PC-3 (cell line): ENCODE data around the gene LENG1. TPM values are rescaled to one million over a fixed set of nuclear protein-coding genes. Genes with fewer than 3 reads are reported as not detected.

Experiments used
- ATAC-seq: fragments of 200-7000 bp; cut with Tn5 transposase; 2 replicates; pipeline ENCODE4 v1.9.1; 2020; ENCODE audit warnings: mild to moderate bottlenecking, moderate library complexity
- BruUV-seq: library from RNA; stranded (reverse); fragments of 400-500 nt; replicated peaks from 2 replicates; lab custom pipeline; 2021; lab: Mats Ljungman, UMichigan
- CTCF ChIA-PET: fragments of 300-600 bp; sonication (Branson Sonifier 250); formaldehyde crosslinking; loops from one replicate; lab custom pipeline; 2022; ENCODE audit warnings: antibody characterized with exemption; lab: Charles Lee
- POLR2A ChIA-PET: fragments of 300-600 bp; sonication (Branson Sonifier 250); formaldehyde crosslinking; loops from one replicate; lab custom pipeline; 2022; ENCODE audit warnings: antibody characterized with exemption; ENCODE audit not compliant: unreplicated experiment; lab: Charles Lee
- DNase-seq: peaks from one replicate; pipeline ENCODE4 v3.0.0-alpha.2; 2015
- H2AFZ ChIP-seq: fragments of 300-600 bp; sonication (generic); 2 replicates; pipeline ENCODE4 v1.6.0; 2016; ENCODE audit warnings: antibody characterized with exemption, low read length
- H3F3A ChIP-seq: fragments of 300-600 bp; sonication (generic); one replicate; pipeline ENCODE4 v1.6.0; 2017; ENCODE audit warnings: antibody characterized with exemption, low read length, control low read depth, mild to moderate bottlenecking; ENCODE audit not compliant: unreplicated experiment
- H3K27ac ChIP-seq: fragments of 300-600 bp; sonication (generic); 2 replicates; pipeline ENCODE4 v1.5.1; 2016; ENCODE audit warnings: mild to moderate bottlenecking, low read length
- H3K27me3 ChIP-seq: fragments of 300-600 bp; sonication (generic); 2 replicates; pipeline ENCODE4 v1.6.1; 2016; ENCODE audit warnings: low read length, mixed read lengths
- H3K36me3 ChIP-seq: fragments of 300-600 bp; sonication (generic); 2 replicates; pipeline ENCODE4 v1.6.1; 2016; ENCODE audit warnings: low read depth, mixed run types, low read length, mixed read lengths
- H3K4me1 ChIP-seq: fragments of 300-600 bp; sonication (generic); 2 replicates; pipeline ENCODE4 v1.5.1; 2016; ENCODE audit warnings: low read length; ENCODE audit not compliant: insufficient read depth
- H3K4me2 ChIP-seq: fragments of 300-600 bp; sonication (generic); 2 replicates; pipeline ENCODE4 v1.6.0; 2016; ENCODE audit warnings: low read length
- H3K4me3 ChIP-seq: fragments of 300-600 bp; sonication (generic); 2 replicates; pipeline ENCODE4 v1.5.1; 2016; ENCODE audit warnings: mild to moderate bottlenecking, low read length, mixed read lengths
- H3K79me2 ChIP-seq: fragments of 300-600 bp; sonication (generic); 2 replicates; pipeline ENCODE4 v1.6.1; 2017; ENCODE audit warnings: low read length, mixed read lengths
- H3K9ac ChIP-seq: fragments of 300-600 bp; sonication (generic); 2 replicates; pipeline ENCODE4 v1.6.0; 2016; ENCODE audit warnings: mild to moderate bottlenecking, low read length
- H3K9me2 ChIP-seq: fragments of 300-600 bp; sonication (generic); replicated peaks from 2 replicates; pipeline ENCODE4 v1.6.1; 2016; ENCODE audit warnings: mixed run types, low read length, mixed read lengths
- H3K9me3 ChIP-seq: fragments of 300-600 bp; sonication (generic); 2 replicates; pipeline ENCODE4 v1.6.1; 2016; ENCODE audit warnings: low read length, mixed read lengths
- H4K20me1 ChIP-seq: fragments of 300-600 bp; sonication (generic); 2 replicates; pipeline ENCODE4 v1.6.1; 2016; ENCODE audit warnings: low read length, mixed read lengths
- EZH2 ChIP-seq: fragments of 300-600 bp; sonication (generic); IDR thresholded peaks from one replicate; pipeline ENCODE4 v1.6.1; 2017; ENCODE audit warnings: antibody characterized with exemption, mild to moderate bottlenecking, low read length; ENCODE audit not compliant: unreplicated experiment
- EZH2phosphoT487 ChIP-seq: fragments of 300-600 bp; sonication (generic); IDR thresholded peaks from 2 replicates; pipeline ENCODE4 v1.6.1; 2018; ENCODE audit warnings: mild to moderate bottlenecking, antibody characterized with exemption, low read length, borderline replicate concordance
- intact Hi-C: fragments of 100-400 bp; cut with micrococcal nuclease; formaldehyde crosslinking; loops from 2 replicates; pipeline ENCODE4 v1.9.0; 2023
- total RNA-seq: library from RNA; depleted of rRNA; stranded (reverse); fragments of >200 nt; gene quantifications from 2 replicates; pipeline ENCODE4 v1.2.3, GENCODE V29; 2014
- TF ChIP-seq, protein P1 (sequence below): fragments of 300-600 bp; sonication (generic); conservative IDR thresholded peaks from 2 replicates; pipeline ENCODE4 v1.5.1; 2017; ENCODE audit warnings: antibody characterized with exemption, low read depth, mild to moderate bottlenecking, low read length

LENG1 gene
- total RNA-seq, 1 experiment from 2014 or later, result 13.6 TPM

DNA sequence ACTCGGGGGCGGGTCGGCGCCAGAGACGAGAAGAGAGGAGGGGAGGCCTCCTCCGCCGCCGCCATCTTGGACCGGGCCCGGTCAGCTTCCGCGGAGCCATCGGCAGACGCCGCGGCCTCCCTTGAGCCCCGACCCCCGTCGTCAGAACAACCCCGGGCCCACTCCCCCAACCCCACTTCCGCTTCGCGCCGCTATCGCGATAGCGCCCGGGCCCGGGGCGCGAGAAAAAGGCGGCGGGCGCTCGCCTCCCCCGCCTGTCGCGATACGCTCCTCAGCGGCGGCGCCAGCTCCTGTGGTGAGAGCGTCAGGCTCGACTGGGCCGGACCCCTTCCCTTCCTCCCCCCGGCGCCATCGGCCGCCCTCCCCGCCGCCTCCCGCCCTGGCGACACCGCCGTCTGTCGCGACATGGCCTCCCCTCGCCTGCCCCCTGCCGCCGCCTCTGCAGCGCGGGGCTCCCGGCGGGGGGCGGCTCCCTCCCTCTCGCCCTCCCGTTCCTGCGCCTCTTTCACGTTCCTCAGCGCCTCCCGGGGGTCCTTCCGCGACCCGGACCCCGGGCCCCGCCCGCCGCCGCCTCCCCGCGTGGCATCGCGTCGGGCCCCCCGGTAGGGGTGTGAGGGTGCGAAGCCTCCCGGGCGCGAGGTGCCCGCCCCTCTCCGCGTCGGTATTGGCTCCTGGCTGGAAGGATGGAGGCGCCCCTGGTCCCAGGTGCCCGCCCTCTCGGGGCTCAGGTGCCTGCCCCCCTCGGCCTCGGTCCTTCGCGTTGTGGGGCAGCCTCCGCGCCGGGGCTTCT, 21.6 kb downstream of the LENG1 start, which contains the start of gene CNOT3:
Gene CNOT3 (plus strand): TSS at position 64 of the 790 bp plus-strand sequence. CDS start 5,217 bp downstream, outside the sequence.
- H3K4me3 ChIP-seq, result peak within 1 kb of the TSS; percentile 86
- TF ChIP-seq, protein P1, sequence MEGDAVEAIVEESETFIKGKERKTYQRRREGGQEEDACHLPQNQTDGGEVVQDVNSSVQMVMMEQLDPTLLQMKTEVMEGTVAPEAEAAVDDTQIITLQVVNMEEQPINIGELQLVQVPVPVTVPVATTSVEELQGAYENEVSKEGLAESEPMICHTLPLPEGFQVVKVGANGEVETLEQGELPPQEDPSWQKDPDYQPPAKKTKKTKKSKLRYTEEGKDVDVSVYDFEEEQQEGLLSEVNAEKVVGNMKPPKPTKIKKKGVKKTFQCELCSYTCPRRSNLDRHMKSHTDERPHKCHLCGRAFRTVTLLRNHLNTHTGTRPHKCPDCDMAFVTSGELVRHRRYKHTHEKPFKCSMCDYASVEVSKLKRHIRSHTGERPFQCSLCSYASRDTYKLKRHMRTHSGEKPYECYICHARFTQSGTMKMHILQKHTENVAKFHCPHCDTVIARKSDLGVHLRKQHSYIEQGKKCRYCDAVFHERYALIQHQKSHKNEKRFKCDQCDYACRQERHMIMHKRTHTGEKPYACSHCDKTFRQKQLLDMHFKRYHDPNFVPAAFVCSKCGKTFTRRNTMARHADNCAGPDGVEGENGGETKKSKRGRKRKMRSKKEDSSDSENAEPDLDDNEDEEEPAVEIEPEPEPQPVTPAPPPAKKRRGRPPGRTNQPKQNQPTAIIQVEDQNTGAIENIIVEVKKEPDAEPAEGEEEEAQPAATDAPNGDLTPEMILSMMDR, result 0 out of 2 replicates have a peak, but pooled peaks have one; percentile 20
- TF ChIP-seq EZH2, result no peak
- H4K20me1 ChIP-seq, result peaks cover 39% of the 10 kb centered on the region
- H3F3A ChIP-seq, result no peaks in the 10 kb centered on the region
- no peaks in the 10 kb centered on the region for H3K9me2 ChIP-seq
- ChIA-PET POLR2A (interaction anchor here (0.6 to 1.3 kb wide), 10 partner anchors 22 to 157 kb away, joined by 4 to 25 read pairs (median 11); partner anchors contain the start of genes LENG1, MBOAT7, PRPF31 and RPS9), CTCF (interaction anchor here (0.6 to 1.9 kb wide), 6 partner anchors 20 to 344 kb away, joined by 4 to 11 read pairs (median 7); partner anchors contain the start of genes LENG1 and MBOAT7)
- peak within 1 kb of the TSS; percentile 93 for H3K4me2 ChIP-seq
- H3K79me2 ChIP-seq, result peaks cover 53% of the 10 kb centered on the region
- peaks cover 20% of the 10 kb centered on the region; the same call in 1 of the 2 replicates for H3K4me1 ChIP-seq
- peak within 1 kb of the TSS; percentile 99 for H3K9ac ChIP-seq
- H3K36me3 ChIP-seq, result peaks cover 26% of the 10 kb centered on the region
- ATAC-seq (no peak), DNase-seq (no peak)
- H2AFZ ChIP-seq, result peak within 1 kb of the TSS; percentile 68
- no TSS peak for BruUV-seq
- H3K9me3 ChIP-seq, result no peaks in the 10 kb centered on the region
- intact Hi-C loops, result loop anchor here (1.0 kb wide), 3 partner anchors 21 to 51 kb away; partner anchors contain the start of genes LENG1, MBOAT7, PRPF31 and TFPT
- H3K27me3 ChIP-seq, result no peaks in the 10 kb centered on the region
- H3K27ac ChIP-seq, result peak within 1 kb of the TSS; percentile 79

DNA sequence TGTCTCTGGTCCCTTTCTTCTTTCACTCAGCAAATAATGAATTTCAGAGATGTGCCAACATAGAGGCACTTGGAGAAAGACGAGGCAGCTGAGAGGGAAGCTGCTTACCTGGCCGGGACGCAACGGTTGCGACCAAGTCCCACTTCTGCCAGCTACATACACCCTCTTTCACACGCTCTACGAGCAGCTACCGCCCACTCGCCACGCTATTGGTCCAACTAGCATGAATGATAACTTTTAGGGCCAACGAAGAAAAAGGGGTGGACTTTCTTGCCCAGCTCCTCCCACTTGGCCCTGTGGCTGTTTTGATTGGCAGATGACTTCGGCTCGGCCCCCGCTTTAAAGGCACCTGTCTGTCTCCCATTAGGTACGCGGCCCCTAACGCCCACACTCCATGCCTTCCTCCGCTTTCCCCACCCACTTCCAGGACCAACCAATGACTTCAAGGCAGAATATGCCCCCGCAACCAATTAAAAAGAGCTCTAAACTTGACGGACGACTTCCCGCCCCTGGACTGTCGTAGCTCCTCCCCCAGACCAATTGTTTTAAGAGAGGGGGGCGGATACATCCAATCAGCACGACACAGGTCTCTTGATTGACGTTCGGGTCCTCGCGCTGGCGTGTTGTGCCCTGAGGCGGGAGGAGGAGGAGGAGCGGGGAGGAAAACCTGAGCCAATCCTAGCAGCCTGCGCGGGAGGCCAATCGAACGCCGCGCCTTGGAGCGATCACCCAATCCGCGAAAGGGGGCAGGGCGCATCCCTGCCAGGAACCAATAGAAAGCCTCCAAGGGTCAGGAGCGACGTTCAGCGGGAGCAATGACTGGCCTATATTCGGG, 22.4 kb downstream of the LENG1 start:
- Histone ChIP-seq H3K27ac (peak overlapping the region; percentile 79), H3K9me3 (no peaks in the 10 kb centered on the region), H3K9ac (peak overlapping the region; percentile 99), H3K79me2 (peaks cover 45% of the 10 kb centered on the region), H3K27me3 (no peaks in the 10 kb centered on the region), H4K20me1 (peaks cover 35% of the 10 kb centered on the region), H3K4me3 (peak overlapping the region; percentile 86), H3F3A (no peaks in the 10 kb centered on the region), H3K4me2 (peak overlapping the region; percentile 93), H2AFZ (peak overlapping the region; percentile 68), H3K4me1 (peaks cover 20% of the 10 kb centered on the region; the same call in 1 of the 2 replicates), H3K36me3 (peaks cover 18% of the 10 kb centered on the region; the same call in 1 of the 2 replicates), H3K9me2 (no peaks in the 10 kb centered on the region)
- DNase-seq (peak; percentile 100), ATAC-seq (peak; percentile 80)
- CTCF ChIA-PET, result interaction anchor here (0.6 to 1.9 kb wide), 8 partner anchors 21 to 478 kb away, joined by 3 to 11 read pairs (median 7); partner anchors contain the start of genes LENG1 and MBOAT7
- no peak for TF ChIP-seq EZH2phosphoT487
- no peak for TF ChIP-seq EZH2
- TF ChIP-seq, protein P1, result no peak
- BruUV-seq, result no TSS peak
- intact Hi-C loops, result loop anchor here (1.0 kb wide), 3 partner anchors 22 to 52 kb away; partner anchors contain the start of genes LENG1, MBOAT7, PRPF31 and TFPT
- POLR2A ChIA-PET, result interaction anchor here (0.5 to 1.3 kb wide), 15 partner anchors 17 to 1948 kb away, joined by 3 to 25 read pairs (median 8); partner anchors contain the start of genes LENG1, MBOAT7, MYADM and PRPF31
